ENCODE data around the gene NR0B2. TPM values are rescaled to one million over a fixed set of nuclear protein-coding genes. Genes with fewer than 3 reads are reported as not detected.
A peak's percentile ranks its signal among the peaks of the same experiment; 100 is the strongest.

Gene NR0B2
- polyA plus RNA-seq, 12 donors: not detected

DNA sequence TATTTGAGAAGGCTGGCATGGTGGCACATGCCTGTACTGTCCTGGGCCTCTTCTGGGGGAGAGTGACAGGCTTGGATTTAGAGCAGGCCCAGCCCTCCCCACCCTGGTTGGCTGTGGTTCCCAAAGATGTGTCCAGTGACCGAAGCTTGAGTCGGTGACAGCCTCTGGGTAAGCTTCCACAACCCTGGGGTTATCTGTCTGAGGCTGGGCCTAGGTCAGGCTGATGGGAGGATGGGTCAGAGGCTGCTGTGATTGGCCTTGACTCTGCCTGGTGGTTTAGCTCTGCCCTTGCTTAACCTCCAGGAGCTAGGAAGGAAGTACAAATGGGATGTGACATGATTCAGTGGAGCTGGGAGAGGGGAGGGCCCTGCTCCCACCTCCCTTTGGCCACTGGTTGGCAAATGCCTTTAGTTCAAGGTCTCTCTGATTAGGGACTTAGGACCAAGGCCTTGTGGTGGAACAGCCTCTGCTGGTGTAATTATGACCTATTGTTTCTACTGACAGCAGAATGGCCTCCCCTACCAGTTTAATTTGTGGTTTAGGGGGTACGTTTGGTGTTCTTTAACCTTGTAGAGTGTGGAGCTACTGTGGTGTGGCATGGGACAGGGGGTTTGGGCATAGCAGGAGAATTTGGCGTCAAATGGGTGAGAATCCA, 24.4 kb upstream of the NR0B2 start:
- DNase-seq: no peak

DNA sequence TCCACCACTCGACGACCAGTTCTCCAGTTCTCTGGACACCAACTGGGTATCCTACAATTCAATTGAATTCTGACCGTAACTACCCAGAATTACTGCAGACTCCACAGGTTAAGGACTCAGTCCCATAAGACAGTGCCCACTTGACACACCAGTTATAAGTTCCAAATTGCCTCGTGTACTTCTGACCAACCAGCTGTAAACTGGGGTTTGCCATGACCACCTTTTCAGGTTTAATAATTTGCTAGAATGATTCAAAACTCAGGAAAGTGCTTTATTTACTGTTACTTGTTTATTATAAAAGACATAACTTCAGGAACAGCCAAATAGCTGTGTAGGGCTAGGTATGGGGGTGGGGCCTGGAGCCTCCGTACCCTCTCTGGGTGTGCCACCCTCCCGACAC, 23.0 kb upstream of the NR0B2 start:
- no peak for DNase-seq

DNA sequence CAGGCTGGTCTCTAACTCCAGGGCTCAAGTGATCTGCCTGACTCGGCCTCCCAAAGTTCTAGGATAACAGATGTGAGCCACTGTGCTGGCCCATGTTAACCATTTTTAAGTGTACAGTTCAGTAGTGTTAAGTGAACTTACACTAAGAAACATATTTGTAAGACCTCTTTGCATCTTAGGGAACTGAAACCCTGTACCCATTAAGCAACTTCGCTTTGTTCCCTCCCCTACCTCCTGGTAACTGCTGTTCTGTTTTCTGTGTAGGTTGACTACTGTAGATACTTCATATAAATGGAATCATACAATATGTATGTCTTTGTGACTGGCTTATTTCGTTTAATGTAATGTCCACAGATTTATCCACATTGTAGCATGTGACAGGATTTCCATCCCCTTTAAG, 18.8 kb upstream of the NR0B2 start:
- no peak for DNase-seq

DNA sequence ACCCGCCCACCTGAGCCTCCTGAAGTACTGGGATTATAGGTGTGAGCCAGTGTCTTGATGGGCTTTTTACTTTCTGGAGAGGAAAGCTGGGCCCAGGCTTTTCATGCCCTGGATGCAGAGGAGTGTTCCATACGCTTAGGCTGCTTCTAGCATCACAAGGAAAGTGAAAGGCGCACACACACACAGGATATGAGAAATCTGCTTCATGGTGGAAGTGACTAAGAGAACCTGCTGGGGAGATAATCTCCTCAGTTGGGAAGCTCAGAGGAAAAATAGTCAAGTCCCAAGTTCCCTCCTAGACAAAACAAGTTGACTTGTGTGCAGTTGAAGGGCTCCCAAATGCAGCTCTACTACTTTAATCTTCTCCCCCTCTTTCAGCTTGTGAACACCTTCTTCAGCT, 9.9 kb upstream of the NR0B2 start:
- no peak for DNase-seq

DNA sequence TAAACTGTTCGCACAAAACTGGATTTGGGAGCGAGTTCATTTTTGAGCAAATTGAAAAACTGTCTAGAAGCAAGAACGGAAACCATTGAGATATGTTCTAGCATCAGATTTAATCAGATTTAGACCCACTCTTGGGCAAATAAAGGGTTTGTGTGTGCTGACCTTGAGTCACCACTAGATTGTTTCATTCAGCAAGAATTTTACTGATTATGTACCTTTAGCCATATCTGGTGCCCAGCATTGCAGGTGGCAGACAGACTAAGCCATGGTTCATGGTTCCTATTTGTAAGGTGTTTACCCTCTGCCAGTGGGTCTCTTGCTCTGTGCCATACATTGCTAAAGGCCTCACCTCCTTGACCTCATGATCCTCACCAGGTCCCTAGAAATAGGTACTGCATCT, 9.1 kb upstream of the NR0B2 start:
- DNase-seq: no peak

DNA sequence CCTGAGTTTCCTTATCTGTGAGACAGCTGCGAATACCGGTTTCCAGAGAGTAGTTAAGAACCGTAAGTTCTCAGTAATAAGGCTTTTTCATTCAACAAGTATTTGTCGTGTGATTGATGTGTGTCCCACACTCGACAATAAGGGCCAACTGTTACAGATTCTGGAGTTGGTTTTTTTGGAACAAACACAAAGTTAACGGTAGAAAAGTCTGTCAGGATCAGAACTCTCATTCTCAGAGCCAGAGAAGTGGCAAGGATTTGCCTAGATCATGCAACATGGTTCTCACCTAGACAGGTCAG, 8.6 kb upstream of the NR0B2 start:
- DNase-seq: no peak

DNA sequence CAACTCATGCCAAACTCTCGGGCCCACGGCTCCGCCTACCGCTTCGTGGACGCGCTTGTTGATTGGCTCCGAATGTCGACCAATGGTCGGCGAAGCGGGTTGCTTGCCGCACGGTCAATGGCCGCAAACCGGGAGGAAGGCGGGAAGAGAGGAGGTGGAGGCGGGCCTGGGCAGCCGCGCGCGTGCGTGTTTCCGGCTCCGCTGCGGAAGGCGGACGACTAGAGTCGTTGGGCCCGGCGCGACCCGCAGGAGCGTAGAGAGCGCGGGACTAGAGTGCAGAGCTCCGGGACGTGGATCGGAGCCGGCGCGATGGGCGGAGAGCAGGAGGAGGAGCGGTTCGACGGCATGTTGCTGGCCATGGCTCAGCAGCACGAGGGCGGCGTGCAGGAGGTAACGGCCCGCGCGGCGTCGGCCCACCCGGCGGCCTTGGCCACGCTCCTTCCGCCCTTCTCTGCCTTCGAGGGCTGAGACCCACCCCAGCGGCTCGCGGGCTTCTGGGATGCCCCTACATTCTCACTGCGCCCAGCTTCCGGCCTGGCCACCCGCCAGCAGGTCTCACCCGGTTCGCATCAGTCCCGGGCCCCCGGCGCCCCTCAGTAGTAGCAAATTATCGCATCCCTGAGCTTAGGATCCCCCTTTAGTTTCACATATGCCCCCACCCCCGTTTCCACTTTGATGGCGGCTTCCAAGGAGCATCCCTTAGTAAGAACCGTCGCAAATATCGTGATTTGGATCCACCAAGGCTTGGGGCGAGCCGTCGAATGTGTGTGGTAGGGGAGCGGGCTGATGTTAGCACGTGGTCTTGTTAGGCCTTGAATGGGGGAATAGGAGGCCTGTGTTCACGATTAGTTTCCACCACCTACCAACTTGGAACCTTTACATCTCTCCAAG, 8.0 kb upstream of the NR0B2 start, which contains the start of gene NUDC:
NUDC (plus strand) TSS at position 204 of the 891 bp plus-strand sequence; CDS start at position 310, 106 bp downstream.
- DNase-seq: peak; percentile 97

DNA sequence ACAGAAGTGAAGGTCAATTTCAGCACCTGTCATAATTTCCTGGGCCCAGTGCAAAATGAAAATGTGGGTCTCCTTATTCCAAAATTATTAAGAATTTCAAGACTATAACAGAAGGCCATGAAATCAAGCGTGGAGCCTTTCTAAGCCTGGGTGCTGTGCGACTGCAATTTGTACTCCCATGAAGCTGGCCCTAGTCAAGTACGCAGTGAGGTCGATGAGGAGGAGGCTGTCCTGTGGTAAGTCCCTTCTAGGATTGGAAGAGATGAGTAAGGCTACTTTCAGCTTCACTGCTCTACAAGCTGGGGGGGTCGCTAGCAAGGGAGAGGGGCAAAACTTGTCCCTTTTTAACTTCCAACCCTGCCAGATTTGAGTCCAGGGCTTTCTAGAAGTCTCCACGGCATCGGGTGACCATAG, 7.4 kb upstream of the NR0B2 start:
- DNase-seq: no peak

DNA sequence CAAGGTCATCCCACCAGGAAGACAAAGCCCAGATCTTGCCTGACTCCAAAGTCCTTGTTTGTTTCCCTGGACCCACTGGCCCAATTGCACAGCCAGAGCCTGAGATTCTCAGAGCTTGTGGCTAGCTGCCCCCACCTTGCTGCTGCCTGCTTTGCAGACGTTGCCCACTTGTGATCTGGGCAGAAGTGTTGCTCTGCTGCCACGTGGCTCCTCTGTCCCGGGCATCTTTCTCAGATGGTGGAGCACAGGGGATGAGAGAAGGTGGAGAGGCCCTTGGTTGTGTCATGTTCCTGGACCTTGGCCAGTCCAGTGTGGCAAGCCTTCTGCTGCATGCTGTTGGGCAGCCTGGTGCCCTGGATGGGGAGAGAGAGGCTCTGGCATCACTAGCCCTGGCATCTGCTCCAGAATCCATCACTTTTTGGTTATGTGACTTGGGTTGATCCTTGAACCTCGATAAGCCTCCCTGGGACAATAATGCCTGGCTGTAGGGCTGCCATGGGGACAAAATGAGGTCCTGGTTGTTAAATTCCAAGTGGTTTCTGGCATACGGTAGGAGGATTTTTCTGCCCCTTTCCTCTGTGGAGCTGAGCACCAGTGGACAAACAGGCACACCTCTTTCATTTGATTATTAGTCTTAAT, 1.5 kb upstream of the NR0B2 start:
- DNase-seq: no peak

DNA sequence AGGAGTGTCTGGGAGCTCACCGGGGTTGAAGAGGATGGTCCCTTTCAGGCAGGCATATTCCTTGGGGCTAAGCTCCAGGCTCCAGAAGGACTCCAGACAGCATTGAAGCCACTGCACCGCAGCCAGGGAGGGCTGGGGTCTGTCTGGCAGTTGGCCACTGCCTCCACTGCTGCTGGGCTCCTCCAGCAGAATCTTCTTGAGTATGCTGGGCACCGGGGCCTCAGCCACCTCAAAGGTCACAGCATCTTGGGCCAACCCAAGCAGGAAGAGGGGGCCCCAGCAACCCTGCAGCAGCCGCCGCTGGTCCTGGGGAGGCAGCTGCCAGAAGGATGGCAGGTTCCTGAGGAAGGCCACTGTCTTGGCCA, 404 bp downstream of the NR0B2 start:
- DNase-seq: no peak

DNA sequence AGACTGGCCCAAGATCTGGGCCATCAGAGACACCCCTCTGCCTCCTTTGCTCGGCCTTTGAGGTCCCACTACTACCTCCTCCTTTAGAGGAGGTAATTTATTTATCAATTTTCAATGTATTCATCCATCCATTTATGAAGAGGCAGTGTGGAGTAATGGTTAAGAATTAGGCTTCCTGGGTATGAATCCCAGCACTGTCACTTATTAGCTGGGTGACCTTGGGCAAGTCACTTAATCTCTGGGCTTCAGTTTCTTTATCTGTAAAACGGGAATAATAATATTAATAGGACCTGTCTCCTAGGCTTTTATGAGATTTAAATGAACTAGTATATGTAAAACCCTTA, 1.7 kb downstream of the NR0B2 start:
- DNase-seq: no peak

DNA sequence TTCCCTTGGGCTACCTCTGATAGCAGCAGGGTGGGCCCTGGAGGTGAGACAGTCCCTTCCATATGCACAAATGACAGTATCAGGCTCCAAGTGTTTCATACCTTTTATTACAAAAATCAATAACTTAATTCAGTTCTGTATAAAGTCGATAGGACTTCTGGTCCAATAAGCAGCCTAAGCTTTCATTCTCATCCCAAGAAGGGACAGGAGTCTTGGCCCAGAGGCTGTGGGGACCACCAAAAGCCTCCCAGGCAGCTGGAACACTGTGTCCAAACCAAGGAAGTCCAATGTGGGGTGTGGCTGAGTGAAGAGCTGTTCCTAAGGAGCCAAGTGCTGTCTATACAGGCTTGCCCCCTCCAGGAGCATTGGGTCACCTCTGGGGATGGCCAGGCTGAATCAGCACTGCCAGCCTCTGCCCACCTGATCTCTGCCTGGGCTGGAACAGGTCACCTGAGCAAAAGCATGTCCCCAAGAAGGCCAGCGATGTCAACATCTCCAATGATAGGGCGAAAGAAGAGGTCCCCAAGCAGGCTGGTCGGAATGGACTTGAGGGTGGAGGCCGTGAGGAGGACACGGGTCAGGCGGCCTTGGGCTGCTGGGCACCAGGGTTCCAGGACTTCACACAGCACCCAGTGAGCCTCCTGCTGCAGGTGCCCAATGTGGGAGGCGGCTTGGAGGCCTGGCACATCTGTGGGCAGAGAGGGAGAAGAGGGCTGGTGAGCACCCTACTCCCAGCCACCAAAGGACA, 2.2 kb downstream of the NR0B2 start:
- no peak for DNase-seq

DNA sequence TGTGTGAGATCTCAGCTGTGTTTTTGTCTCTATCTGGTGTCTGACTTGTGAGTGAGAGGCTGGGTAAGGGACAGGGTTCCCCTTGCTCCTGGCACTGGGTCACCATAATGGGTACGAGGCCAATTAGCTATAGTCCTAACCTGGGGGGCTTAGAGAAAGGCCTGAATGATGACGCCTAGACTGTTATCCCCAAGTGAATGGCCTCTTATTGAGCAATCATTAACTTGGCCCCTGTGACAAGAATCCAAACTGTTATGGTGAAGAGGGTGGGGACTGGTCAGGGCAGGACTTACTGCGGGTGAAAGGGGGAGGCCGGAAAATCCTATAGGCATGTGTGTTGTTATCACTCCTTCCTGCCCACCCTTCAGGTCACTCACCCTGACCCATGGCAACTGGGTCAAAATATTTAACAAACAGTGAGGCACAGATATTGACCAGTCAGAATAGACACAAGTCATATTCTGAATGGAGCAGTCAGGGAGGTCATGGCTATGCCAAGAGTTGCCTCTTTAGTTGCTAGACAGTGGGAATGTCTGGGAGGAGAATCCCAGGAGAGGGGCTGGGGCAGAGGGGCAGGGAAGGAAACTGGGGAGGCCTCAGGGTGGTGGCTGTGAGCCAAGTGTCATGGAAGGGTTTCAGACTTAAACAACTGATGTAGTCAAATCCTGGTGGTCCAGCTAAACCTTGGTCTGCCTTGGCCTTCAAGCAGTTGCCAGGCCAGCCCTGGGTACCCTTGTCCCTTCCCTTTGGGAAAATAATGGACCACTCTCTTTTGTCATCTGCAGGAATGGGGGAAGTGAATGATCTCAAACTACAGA, 3.2 kb downstream of the NR0B2 start:
- DNase-seq: no peak

DNA sequence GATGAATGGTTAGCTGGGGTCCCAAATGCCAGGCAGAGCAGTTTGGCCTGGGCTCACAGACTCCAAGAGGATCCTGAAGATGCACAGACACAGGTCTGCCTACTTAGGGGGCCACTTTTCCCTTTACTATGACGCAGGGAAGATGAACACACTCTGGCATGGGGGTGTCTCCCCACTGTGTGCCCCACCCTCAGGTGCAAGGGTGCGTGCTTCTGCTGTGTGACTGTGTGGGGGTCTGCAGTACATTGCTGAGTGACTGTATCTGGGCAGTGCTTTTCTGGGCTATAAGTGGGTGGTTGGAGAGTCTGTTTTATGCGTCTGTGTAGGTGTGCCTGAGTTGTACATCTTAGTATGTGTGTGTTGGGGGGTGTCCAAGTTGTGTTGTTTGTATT, 3.8 kb downstream of the NR0B2 start:
- no peak for DNase-seq

DNA sequence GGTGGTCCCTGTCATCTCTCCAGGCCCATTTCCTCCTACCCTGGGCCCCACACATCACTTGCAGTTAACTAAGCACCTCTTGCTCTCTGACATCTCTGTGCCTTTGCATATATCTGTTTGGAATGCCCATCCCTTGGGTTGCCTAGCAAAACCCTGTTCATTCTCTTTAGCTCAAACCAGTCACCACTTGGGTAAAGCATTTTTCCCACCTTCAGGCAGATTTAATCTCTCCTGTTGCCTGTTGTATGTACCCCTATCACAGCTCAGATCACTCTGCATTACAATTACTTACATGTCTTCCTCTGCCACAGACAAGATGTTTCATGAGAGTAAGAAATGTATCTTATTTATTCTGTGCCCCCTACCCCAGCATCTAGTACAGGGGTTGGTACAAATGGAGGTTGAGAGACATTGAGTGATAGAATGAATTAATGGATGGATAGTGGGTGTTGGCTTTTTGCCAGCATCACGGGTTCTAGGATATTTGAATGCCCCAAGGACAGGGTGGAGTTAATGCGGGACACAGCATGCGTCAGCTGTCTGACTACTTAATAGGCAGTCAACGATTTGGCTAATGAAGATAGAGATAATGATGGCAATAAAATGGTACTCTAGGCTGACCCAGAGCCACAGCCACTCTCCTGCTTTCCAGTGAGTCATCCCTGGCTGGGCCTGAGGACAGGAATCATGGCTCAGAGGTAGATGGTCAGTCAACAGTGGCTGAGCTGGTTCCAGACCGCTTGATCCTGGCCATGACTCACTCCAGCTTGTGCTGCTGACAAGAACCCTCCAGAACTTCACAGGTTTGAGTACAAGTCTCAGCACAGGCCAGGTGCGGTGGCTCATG, 6.5 kb downstream of the NR0B2 start:
- no peak for DNase-seq

DNA sequence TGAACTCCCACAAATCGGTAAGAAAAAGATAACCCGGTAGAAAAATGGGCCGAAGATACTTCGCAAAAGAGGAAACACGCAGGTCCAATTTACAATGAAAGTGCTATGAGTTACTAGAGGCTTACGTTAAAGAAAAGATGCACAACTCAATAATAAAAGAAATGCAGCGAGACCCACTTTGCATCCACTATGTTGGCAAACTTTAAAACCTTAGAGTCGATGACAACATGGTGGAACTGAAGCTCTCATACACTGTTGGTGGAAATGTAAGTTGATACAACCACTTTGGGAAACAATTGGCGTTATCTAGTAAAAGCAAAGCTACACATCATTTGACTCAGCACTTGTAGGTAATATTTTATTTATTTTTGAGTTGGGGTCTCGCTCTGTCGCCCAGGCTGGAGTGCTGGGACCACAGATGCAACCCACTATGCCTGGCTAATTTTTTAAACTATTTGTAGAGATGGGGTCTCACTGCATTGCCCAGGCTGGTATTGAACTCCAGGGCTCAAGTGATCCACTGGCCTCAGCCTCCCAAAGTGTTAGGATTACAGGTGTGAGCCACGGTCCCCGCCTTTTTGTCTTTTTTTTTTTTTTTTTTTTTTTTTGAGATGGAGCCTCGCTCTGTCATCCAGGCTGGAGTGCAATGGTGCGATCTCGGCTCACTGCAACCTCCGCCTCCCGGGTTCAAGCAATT, 12.8 kb downstream of the NR0B2 start:
- DNase-seq: no peak

DNA sequence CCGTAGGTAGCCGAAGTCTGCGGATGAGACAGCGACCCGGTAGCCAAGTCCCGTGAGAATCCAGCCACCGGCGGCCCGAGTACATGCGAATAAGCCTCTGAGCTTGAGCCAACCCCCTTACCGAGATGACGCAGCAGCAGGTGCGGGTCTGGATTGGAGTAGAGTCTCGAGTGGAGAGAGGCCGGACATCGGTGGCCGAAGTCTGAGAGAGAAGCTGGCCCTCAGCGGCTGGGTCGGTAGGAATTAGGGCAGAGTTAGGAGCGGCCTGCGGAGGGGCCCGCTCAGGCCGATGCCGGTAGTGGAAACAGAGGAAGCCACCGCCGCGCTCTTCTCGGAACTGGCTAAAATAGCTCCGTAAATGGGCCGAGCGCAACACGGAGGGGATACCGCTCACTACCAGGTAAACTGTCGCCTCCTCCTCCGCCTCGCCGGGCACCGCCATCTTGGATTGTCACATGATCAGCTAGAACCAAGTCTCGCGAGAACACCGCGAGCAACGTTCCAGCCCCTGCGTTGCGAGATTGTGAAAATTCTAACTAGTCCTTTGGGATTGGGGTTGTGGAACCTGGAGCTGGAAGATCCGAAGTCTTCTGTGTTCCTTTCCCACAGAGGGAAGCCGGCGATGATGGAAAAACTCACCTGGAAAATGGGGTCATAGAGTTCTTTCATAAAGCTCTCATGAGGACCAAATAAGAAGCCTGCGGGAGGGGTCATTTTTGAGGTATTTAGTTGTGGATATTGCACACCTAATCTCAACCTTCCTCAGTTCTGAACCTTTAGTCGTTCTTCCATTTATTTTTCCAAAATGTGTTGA, 13.6 kb downstream of the NR0B2 start, which contains the start of gene GPATCH3:
GPATCH3 (minus strand) TSS at position 467 of the 814 bp plus-strand sequence; CDS start at position 442, 25 bp downstream.
- DNase-seq: peak; percentile 94

DNA sequence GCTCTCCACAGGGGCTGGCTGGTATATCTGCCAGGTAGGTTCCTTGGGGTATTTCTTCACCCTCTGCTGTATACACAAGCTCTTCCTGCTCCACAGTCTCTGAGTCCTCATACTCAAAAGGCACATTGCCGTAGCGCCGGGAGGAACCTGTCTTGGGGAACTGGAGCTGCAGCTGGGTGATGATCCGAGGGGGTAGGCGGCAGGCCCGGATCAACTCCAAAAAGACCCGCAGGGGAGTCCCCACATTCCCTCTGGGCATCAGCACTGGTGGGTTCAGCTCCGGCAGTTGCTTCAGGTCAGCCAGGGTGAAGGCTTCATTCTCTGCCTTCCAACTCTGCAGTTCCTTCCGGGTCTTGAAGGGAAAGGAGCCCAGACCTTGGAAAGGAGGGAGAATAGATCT, 16.4 kb downstream of the NR0B2 start:
- no peak for DNase-seq

DNA sequence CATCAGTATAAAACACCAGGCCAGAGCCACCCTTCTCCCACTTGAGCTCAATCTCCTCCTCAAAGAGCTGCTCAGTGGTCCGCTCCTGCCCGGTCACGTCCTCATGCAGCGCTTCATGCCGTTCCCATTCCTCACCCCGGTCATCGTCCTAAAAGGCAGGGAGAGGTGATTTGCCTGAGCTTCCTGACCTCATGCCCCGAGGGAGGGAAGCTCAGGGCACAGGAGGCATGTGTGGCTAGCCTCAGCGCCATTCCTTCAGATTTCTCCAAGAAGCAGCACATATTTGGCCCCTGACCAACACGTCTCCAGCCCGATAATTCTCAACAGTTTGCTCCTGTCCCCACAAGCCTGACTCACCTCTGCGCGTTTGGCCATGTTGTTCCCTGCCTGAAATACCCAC, 19.5 kb downstream of the NR0B2 start:
- no peak for DNase-seq

All from muscle of arm (tissue), 12 donors.